OCI-LY1 (cell line): ENCODE measurements around the gene ITGA7.

Experiments used
- H2AFZ ChIP-seq: fragments of 200-600 bp; sonication (generic), shearing (Covaris generic); 2 replicates; pipeline ENCODE4 v1.6.0; 2014; ENCODE audit warnings: antibody characterized with exemption, mild to moderate bottlenecking, low read length
- H3F3A ChIP-seq: fragments of 200-600 bp; sonication (generic), shearing (Covaris generic); 2 replicates; pipeline ENCODE4 v1.6.0; 2014; ENCODE audit warnings: mild to moderate bottlenecking, antibody characterized with exemption, low read length, moderate library complexity; ENCODE audit not compliant: insufficient read depth
- H3K27ac ChIP-seq: fragments of 200-600 bp; sonication (generic); 2 replicates; pipeline ENCODE4 v1.5.1; 2014; ENCODE audit warnings: low read length, mixed run types, mild to moderate bottlenecking, low read depth; ENCODE audit not compliant: poor library complexity, severe bottlenecking
- H3K27me3 ChIP-seq: fragments of 200-600 bp; sonication (generic); 2 replicates; pipeline ENCODE4 v1.6.0; 2014; ENCODE audit warnings: antibody characterized with exemption, mild to moderate bottlenecking, low read length, moderate library complexity; ENCODE audit not compliant: insufficient read depth
- H3K36me3 ChIP-seq: fragments of 200-600 bp; sonication (generic); 2 replicates; pipeline ENCODE4 v1.6.1; 2014; ENCODE audit warnings: mild to moderate bottlenecking, antibody characterized with exemption, low read length, moderate library complexity, mixed read lengths; ENCODE audit not compliant: insufficient read depth
- H3K4me1 ChIP-seq: fragments of 200-600 bp; sonication (generic); 2 replicates; pipeline ENCODE4 v1.5.1; 2014; ENCODE audit warnings: mild to moderate bottlenecking, low read length, moderate library complexity; ENCODE audit not compliant: insufficient read depth, severe bottlenecking
- H3K4me2 ChIP-seq: fragments of 200-600 bp; sonication (generic), shearing (Covaris generic); 2 replicates; pipeline ENCODE4 v1.6.1; 2014; ENCODE audit warnings: low read length
- H3K4me3 ChIP-seq: fragments of 200-600 bp; sonication (generic); 2 replicates; pipeline ENCODE4 v1.5.1; 2014; ENCODE audit warnings: low read length, low read depth, mild to moderate bottlenecking, mixed read lengths; ENCODE audit not compliant: poor library complexity, severe bottlenecking
- H3K79me2 ChIP-seq: fragments of 200-600 bp; shearing (Covaris generic); 2 replicates; pipeline ENCODE4 v1.6.1; 2016; ENCODE audit warnings: mixed run types, low read length, mixed read lengths; ENCODE audit not compliant: insufficient read depth
- H3K9ac ChIP-seq: fragments of 200-600 bp; sonication (generic), shearing (Covaris generic); 2 replicates; pipeline ENCODE4 v1.6.1; 2014; ENCODE audit warnings: mild to moderate bottlenecking, low read length, mixed read lengths
- H3K9me2 ChIP-seq: fragments of 200-600 bp; sonication (generic), shearing (Covaris generic); 2 replicates; pipeline ENCODE4 v1.6.1; 2014; ENCODE audit warnings: low read depth, mild to moderate bottlenecking, low read length, mixed read lengths
- H3K9me3 ChIP-seq: fragments of 200-600 bp; shearing (Covaris generic); 2 replicates; pipeline ENCODE4 v1.6.1; 2014; ENCODE audit warnings: low read length, mixed read lengths
- H4K20me1 ChIP-seq: fragments of 200-600 bp; sonication (generic), shearing (Covaris generic); 2 replicates; pipeline ENCODE4 v1.6.0; 2016; ENCODE audit warnings: mild to moderate bottlenecking, low read length; ENCODE audit not compliant: insufficient read depth
- CTCF ChIP-seq: fragments of 200-600 bp; sonication (generic), shearing (Covaris generic); IDR thresholded peaks from 2 replicates; pipeline ENCODE4 v1.5.1; 2017; ENCODE audit warnings: mild to moderate bottlenecking, antibody characterized with exemption, low read length, moderate library complexity, mixed read lengths
- EZH2 ChIP-seq: fragments of 200-600 bp; sonication (generic), shearing (Covaris generic); IDR thresholded peaks from 2 replicates; pipeline ENCODE4 v1.8.0; 2017; ENCODE audit warnings: borderline replicate concordance, mixed run types, mild to moderate bottlenecking, antibody characterized with exemption, low read length, moderate library complexity, mixed read lengths

Gene ITGA7

GRCh38 chr12:55707219-55707671, 459 bp downstream of the ITGA7 start:
- Histone ChIP-seq H3K27me3 (peaks cover 18% of the 10 kb centered on the region), H4K20me1 (no peaks in the 10 kb centered on the region), H3K4me3 (peak overlapping the region; percentile 14), H3K27ac (no peak overlapping the region), H3K79me2 (no peaks in the 10 kb centered on the region), H2AFZ (no peak overlapping the region), H3K36me3 (no peaks in the 10 kb centered on the region), H3K4me2 (peak overlapping the region; percentile 35; the same call in 1 of the 2 replicates), H3K9me2 (no peaks in the 10 kb centered on the region), H3K9ac (no peak overlapping the region), H3K4me1 (peaks cover 7% of the 10 kb centered on the region), H3F3A (no peaks in the 10 kb centered on the region), H3K9me3 (no peaks in the 10 kb centered on the region)
- TF ChIP-seq EZH2 (no peak), CTCF (no peak)

DNA sequence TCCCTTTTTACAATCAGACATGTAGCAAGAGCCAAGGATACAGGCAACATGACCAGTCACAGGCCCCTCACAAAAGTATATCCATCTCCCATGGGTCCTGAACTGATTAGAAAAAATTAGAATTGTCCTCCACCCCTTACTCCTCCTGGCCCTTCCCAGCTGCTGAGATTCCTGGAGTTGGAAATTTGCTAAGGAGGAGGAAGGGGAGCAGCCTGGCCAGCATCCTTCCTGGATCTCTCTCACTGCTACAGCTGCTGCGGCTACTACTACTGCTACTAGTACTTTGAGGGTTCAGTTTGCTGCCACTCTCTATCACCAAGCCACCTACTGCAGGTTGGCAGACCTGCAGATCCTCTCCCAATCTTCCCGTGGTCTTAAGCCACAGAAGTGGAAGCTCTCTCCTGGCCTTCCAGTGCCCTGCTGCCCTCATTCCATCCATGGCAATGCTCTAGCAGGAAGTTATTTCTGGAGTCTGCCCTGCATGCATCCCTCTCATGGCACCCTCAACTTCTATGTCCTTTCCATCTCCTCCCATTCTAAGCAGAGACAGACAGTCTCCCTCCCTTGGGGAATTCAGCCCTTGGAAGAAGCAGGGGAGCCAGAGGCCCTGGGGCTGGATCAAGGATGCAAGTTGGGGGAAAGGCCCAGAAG, 1.0 kb downstream of the ITGA7 start:
- Histone ChIP-seq H3K9ac (no peak overlapping the region), H3K4me3 (no peak overlapping the region)
- no peak for TF ChIP-seq CTCF
- no peak for TF ChIP-seq EZH2

DNA sequence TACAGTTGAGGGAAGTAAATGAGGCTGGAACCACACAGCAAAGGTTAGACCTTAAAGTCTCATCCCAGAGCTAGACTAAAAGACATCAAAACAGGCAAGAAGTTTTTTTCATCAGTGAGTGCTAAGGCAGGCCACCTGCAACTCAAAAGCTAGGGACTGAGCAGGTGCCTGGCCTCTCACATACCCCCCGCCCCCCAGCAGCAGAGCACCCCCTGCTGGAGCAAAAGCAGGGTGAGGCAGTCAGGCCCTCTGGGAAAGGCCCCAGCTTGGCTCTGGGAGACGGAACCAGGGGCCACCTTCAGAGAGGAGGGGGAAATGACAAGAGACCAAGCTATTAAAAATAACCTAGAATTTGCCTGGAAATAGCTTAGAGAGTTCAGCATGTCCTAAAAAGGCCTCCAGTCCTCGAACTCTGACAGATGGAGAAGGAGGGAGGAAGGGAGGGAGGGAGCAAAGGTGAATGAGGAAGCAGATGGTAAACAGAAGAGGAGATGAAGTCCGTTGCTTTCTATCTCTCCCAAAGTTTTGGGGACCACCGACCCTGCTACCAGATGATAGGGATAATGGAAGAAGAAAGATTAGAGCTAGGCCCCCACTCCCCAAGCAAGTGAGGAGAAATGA, 1.8 kb downstream of the ITGA7 start:
- H3K79me2 ChIP-seq: no peaks in the 10 kb centered on the region
- H3K9me2 ChIP-seq: no peaks in the 10 kb centered on the region
- no peak overlapping the region for H3K4me2 ChIP-seq
- H3K4me3 ChIP-seq: no peak overlapping the region
- no peaks in the 10 kb centered on the region for H3K9me3 ChIP-seq
- H3K27ac ChIP-seq: no peak overlapping the region
- H3K36me3 ChIP-seq: no peaks in the 10 kb centered on the region
- H3F3A ChIP-seq: no peaks in the 10 kb centered on the region
- peaks cover 7% of the 10 kb centered on the region for H3K4me1 ChIP-seq
- TF ChIP-seq EZH2 (no peak), CTCF (peak; percentile 81)
- H2AFZ ChIP-seq: no peak overlapping the region
- no peak overlapping the region for H3K9ac ChIP-seq
- peaks cover 18% of the 10 kb centered on the region for H3K27me3 ChIP-seq
- no peaks in the 10 kb centered on the region for H4K20me1 ChIP-seq

More for the DNA sequence above, 1.0 kb downstream of the ITGA7 start:
- no peaks in the 10 kb centered on the region for H3K9me2 ChIP-seq
- H4K20me1 ChIP-seq: no peaks in the 10 kb centered on the region
- H3K4me2 ChIP-seq: no peak overlapping the region
- H3K36me3 ChIP-seq: no peaks in the 10 kb centered on the region
- no peaks in the 10 kb centered on the region for H3F3A ChIP-seq
- H3K9me3 ChIP-seq: no peaks in the 10 kb centered on the region
- H2AFZ ChIP-seq: no peak overlapping the region
- peaks cover 18% of the 10 kb centered on the region for H3K27me3 ChIP-seq
- H3K79me2 ChIP-seq: no peaks in the 10 kb centered on the region
- H3K4me1 ChIP-seq: peaks cover 7% of the 10 kb centered on the region
- no peak overlapping the region for H3K27ac ChIP-seq
